Sigmoid colon (tissue), 3 donors: Measurements from ENCODE around the gene LGALS8.

Experiments used
- POLR2A ChIP-seq, 2 donors: fragments of 450-650 bp; IDR thresholded peaks; one replicate each; pipeline ENCODE4 v1.6.1; 2016; ENCODE audit warnings: antibody characterized with exemption in 2 of 2, mild to moderate bottlenecking in 2 of 2, moderate library complexity in 2 of 2
- TF ChIP-seq, protein P1 (sequence below), 4 experiments: fragments of 450-650 bp in 3 of 4; fragments of 200-600 bp in 1 of 4; IDR thresholded peaks; one replicate each; pipeline ENCODE4 v1.5.1; 2016 to 2019; ENCODE audit warnings: antibody characterized with exemption in 4 of 4, mild to moderate bottlenecking in 3 of 4, moderate library complexity in 2 of 4

DNA sequence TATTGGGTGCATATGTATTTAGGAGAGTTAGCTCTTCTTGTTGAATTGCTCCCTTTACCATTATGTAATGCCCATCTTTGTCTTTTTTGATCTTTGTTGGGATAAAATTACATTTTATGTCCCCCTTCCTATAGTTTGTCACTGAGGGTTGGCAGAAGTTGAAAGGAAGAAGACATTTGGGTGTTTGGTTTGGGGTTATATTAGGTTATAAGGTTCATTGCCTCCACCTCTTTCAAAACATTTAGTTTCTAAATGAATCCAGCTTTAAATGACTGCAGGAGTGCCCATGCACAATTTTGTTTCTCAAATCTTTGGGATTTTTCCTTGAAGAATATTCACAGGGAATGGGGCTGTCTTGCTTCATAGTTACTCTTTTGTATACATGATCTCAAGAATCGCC, 14.6 kb upstream of the LGALS8 start:
- TF ChIP-seq, protein P1, sequence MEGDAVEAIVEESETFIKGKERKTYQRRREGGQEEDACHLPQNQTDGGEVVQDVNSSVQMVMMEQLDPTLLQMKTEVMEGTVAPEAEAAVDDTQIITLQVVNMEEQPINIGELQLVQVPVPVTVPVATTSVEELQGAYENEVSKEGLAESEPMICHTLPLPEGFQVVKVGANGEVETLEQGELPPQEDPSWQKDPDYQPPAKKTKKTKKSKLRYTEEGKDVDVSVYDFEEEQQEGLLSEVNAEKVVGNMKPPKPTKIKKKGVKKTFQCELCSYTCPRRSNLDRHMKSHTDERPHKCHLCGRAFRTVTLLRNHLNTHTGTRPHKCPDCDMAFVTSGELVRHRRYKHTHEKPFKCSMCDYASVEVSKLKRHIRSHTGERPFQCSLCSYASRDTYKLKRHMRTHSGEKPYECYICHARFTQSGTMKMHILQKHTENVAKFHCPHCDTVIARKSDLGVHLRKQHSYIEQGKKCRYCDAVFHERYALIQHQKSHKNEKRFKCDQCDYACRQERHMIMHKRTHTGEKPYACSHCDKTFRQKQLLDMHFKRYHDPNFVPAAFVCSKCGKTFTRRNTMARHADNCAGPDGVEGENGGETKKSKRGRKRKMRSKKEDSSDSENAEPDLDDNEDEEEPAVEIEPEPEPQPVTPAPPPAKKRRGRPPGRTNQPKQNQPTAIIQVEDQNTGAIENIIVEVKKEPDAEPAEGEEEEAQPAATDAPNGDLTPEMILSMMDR (IDR thresholded peaks at IDR 0.05): no peak
- TF ChIP-seq POLR2A (IDR thresholded peaks at IDR 0.05): no peak
